HL-60 (cell line): Measurements from ENCODE around the gene FUNDC1.

Source experiments
- DNase-seq, 2 experiments: peaks; one replicate each; pipeline ENCODE4 v3.0.0-alpha.2; 2010 to 2020; ENCODE audit warnings: low read depth in 1 of 2, low spot score in 1 of 2
- H3K27ac ChIP-seq: fragments of 250-450 bp; sonication (Bioruptor Pico); replicated peaks from 2 replicates; pipeline ENCODE4 v1.5.1; 2020; ENCODE audit warnings: mild to moderate bottlenecking, moderate library complexity
- H3K27me3 ChIP-seq: fragments of 250-450 bp; sonication (Bioruptor Pico); 2 replicates; pipeline ENCODE4 v1.5.1; 2021; ENCODE audit warnings: mild to moderate bottlenecking, moderate library complexity; ENCODE audit not compliant: insufficient read depth, poor library complexity, severe bottlenecking
- H3K4me3 ChIP-seq: replicated peaks from 2 replicates; pipeline ENCODE4 v1.5.1; 2011; ENCODE audit warnings: mild to moderate bottlenecking, control low read depth, low read length; ENCODE audit not compliant: insufficient read depth
- CTCF ChIP-seq: IDR thresholded peaks from one replicate; pipeline ENCODE4 v1.5.1; 2011; ENCODE audit warnings: low read length, control low read depth, inconsistent platforms; ENCODE audit not compliant: insufficient read depth
- GABPA ChIP-seq: IDR thresholded peaks from 2 replicates; pipeline ENCODE4 v1.6.1; 2012; ENCODE audit warnings: low read depth
- POLR2AphosphoS5 ChIP-seq: IDR thresholded peaks from 2 replicates; pipeline ENCODE4 v1.6.1; 2012; ENCODE audit warnings: low read depth
- REST ChIP-seq: IDR thresholded peaks from 2 replicates; pipeline ENCODE4 v1.6.1; 2012; ENCODE audit warnings: low read depth; ENCODE audit not compliant: insufficient replicate concordance
- SPI1 ChIP-seq: IDR thresholded peaks from 2 replicates; pipeline ENCODE4 v1.6.1; 2012; ENCODE audit warnings: low read depth, mild to moderate bottlenecking, borderline replicate concordance

The FUNDC1 gene

GRCh38 chrX:44494357-44494756, 48.3 kb downstream of the FUNDC1 start:
- H3K27ac ChIP-seq, result no peak overlapping the region
- no peak for TF ChIP-seq POLR2AphosphoS5
- no peak for TF ChIP-seq GABPA
- TF ChIP-seq SPI1, result no peak
- TF ChIP-seq CTCF, result no peak
- TF ChIP-seq REST, result no peak
- no peaks in the 10 kb centered on the region for H3K27me3 ChIP-seq
- H3K4me3 ChIP-seq, result no peak overlapping the region
- DNase-seq, result peak in 1 of 2 experiments; percentile 7

GRCh38 chrX:44489515-44489914, 53.1 kb downstream of the FUNDC1 start:
- H3K27ac ChIP-seq, result no peak overlapping the region
- H3K4me3 ChIP-seq, result no peak overlapping the region
- no peak for DNase-seq

GRCh38 chrX:44484607-44485146, 58.0 kb downstream of the FUNDC1 start:
- TF ChIP-seq CTCF (no peak), GABPA (no peak), SPI1 (no peak), REST (no peak), POLR2AphosphoS5 (no peak)
- Histone ChIP-seq H3K27ac (no peak overlapping the region), H3K4me3 (no peak overlapping the region), H3K27me3 (no peaks in the 10 kb centered on the region)
- no peak for DNase-seq

More at GRCh38 chrX:44489515-44489914, 53.1 kb downstream of the FUNDC1 start:
- TF ChIP-seq POLR2AphosphoS5, result no peak
- no peak for TF ChIP-seq CTCF
- TF ChIP-seq GABPA, result no peak
- no peaks in the 10 kb centered on the region for H3K27me3 ChIP-seq

GRCh38 chrX:44483965-44484606, 58.6 kb downstream of the FUNDC1 start:
- Histone ChIP-seq H3K4me3 (no peak overlapping the region), H3K27ac (no peak overlapping the region), H3K27me3 (no peaks in the 10 kb centered on the region)
- DNase-seq, result no peak
- TF ChIP-seq GABPA (no peak), POLR2AphosphoS5 (no peak), CTCF (no peak), REST (no peak), SPI1 (peak; percentile 37; the same call in 1 of the 2 replicates)
